ENCODE measurements around the gene XAGE1A. TPM values are rescaled to one million over a fixed set of nuclear protein-coding genes. Genes with fewer than 3 reads are reported as not detected.
"Not testable (repeated sequence)": the region's sequence is repeated elsewhere in the genome, so short reads cannot be mapped to it uniquely, and the experiment has no call there.

XAGE1A gene
- total RNA-seq, 2 experiments from 2014 or later, result not detected

- no peak for DNase-seq
- H3K4me3 Mint-ChIP-seq, result no peak overlapping the region
- no peaks in the 10 kb centered on the region for H3K9me3 Mint-ChIP-seq
- ChIA-PET POLR2A (no interaction called here), CTCF (no interaction called here)
- peaks cover 2% of the 10 kb centered on the region for H3K27me3 Mint-ChIP-seq
- no peaks in the 10 kb centered on the region for H3K36me3 Mint-ChIP-seq (ENCODE audit: low read depth)
- H3K4me1 Mint-ChIP-seq, result no peaks in the 10 kb centered on the region
- no peak overlapping the region for H3K27ac Mint-ChIP-seq
These were observed 48.7 kb downstream of the XAGE1A start for GRCh38 chrX:52544147-52544840.

GRCh38 chrX:52548769-52549168 lies 53.2 kb downstream of the XAGE1A start:
- H3K4me3 Mint-ChIP-seq; H3K27ac Mint-ChIP-seq; H3K4me1 Mint-ChIP-seq; POLR2A ChIA-PET; H3K36me3 Mint-ChIP-seq (ENCODE audit: low read depth); H3K27me3 Mint-ChIP-seq; H3K9me3 Mint-ChIP-seq; CTCF ChIA-PET; DNase-seq: not testable (repeated sequence)

Other genes starting within 250 kb of the XAGE1A start
- gene XAGE2, start 126.8 kb upstream of the XAGE1A start, total RNA-seq, result not detected
- gene XAGE1B, start 21.3 kb downstream of the XAGE1A start, total RNA-seq, result not detected
- not detected for gene SSX7, start 159.1 kb downstream of the XAGE1A start, total RNA-seq
- gene SSX2, start 211.4 kb downstream of the XAGE1A start, total RNA-seq, result not detected

Measured in activated CD4-positive, alpha-beta memory T cell treated with anti-CD3 and anti-CD28 coated beads, Interleukin-2, amount 10 ng/mL, durations not matched to agents 7 days and 5 days (primary cell).